HepG2 (cell line): ENCODE results near the gene DOLK. TPM values are rescaled to one million over a fixed set of nuclear protein-coding genes. Genes with fewer than 3 reads are reported as not detected.

ENCODE experiments used
- FOXA3 ChIP-seq: IDR thresholded peaks from 2 replicates; pipeline ENCODE4 v1.6.1; 2016; ENCODE audit warnings: missing genetic modification reagents, missing compliant biosample characterization
- HNF1A ChIP-seq, 2 experiments: sonication (generic) in 1 of 2; formaldehyde crosslinking in 1 of 2; IDR thresholded peaks; 2 replicates each; pipeline versions ENCODE4 v1.4.0 to v1.6.1; 2016 to 2020; ENCODE audit warnings: borderline replicate concordance in 1 of 2, low read depth in 1 of 2, mild to moderate bottlenecking in 1 of 2, missing genetic modification reagents in 1 of 2
- RERE ChIP-seq: IDR thresholded peaks from 2 replicates; pipeline ENCODE4 v1.6.1; 2016; ENCODE audit warnings: low read depth, missing genetic modification reagents, missing compliant biosample characterization
- ZNF678 ChIP-seq: sonication (generic); formaldehyde crosslinking; IDR thresholded peaks from 2 replicates; pipeline ENCODE4 v1.4.0; 2020; ENCODE audit warnings: mild to moderate bottlenecking, missing genetic modification reagents
- ZNF766 ChIP-seq: sonication (generic); formaldehyde crosslinking; IDR thresholded peaks from 2 replicates; pipeline ENCODE4 v1.5.0; 2020; ENCODE audit warnings: missing genetic modification reagents, borderline replicate concordance
- polyA plus RNA-seq, 8 experiments: library from polyadenylated mRNA; depleted of rRNA in 3 of 8; stranded (reverse) in 7 of 8; unstranded in 1 of 8; fragments of >200 nt; fragmentation: Illumina TruSeq in 4 of 8; extraction: Trizol in 4 of 8; gene quantifications; 2 replicates each; pipeline versions ENCODE4 v1.2.1 to v1.2.3, GENCODE V29; 2011 to 2016; ENCODE audit warnings: low read depth in 4 of 8, missing spikeins in 1 of 8, mixed read lengths in 1 of 8; ENCODE audit not compliant: insufficient read depth in 1 of 8
- total RNA-seq, 5 experiments: library from RNA; depleted of rRNA; stranded (reverse); fragments of >200 nt; fragmentation: Illumina TruSeq; extraction: Trizol; gene quantifications; 2 replicates each; pipeline ENCODE4 v1.2.3, GENCODE V29; 2016; ENCODE audit warnings: low read depth in 1 of 5
- TF ChIP-seq, protein P1 (sequence below): sonication (generic); formaldehyde crosslinking; IDR thresholded peaks from 2 replicates; pipeline ENCODE4 v1.4.0; 2020; ENCODE audit warnings: mild to moderate bottlenecking, missing genetic modification reagents, borderline replicate concordance
- TF ChIP-seq, protein P2 (sequence below): sonication (generic); formaldehyde crosslinking; IDR thresholded peaks from 2 replicates; pipeline ENCODE4 v1.4.0; 2020; ENCODE audit warnings: missing genetic modification reagents, borderline replicate concordance

Gene DOLK
- total and polyA plus RNA-seq, 2 of the 13 experiments (the other 11 are each of a cell fraction or from before 2014, with no cell fraction given) = 15.4 to 18.7 TPM

DNA sequence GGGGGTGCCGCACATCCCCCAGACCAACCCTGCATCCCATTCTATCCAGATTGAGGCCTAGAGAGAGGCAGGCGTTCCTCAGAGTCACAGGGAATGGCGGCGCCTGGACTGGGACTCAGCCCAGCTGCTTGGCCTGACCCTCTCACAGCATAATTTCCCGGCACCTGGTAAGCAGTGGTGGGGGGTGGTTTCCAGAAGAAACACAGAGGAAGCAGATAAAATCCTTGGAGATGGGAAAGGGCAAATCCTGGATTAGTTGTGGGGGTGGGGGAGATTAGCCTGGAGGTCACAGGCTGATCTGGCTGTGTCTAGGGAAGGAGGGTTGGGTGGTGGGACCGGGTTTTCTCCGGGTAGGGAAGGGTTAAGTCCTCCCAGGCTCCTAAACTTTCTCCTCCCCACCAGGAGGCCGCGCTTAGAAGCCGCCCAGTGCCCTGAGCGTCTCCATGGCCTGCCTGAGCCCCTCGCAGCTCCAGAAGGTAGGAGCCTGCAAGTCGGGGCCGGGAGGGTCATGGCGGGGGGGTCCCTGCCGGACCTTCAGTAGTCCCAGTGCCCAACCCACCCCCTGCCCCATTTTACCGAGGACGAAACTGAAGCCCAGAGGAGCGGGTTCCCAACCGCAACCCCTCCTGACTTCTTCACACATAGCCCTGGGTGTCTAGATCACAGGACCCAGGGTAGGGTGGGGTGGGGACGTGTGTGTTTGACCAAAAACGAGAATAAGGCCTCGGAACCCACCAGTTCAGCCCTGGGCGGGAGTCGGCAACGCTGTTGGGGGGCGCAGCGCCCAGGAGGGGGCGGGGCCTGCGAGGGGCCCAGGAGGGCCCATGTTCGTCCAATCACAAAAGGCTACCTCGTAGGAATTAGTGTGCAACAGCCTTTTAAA lies 25.3 kb downstream of the DOLK start (continued):
- TF ChIP-seq, protein P1, sequence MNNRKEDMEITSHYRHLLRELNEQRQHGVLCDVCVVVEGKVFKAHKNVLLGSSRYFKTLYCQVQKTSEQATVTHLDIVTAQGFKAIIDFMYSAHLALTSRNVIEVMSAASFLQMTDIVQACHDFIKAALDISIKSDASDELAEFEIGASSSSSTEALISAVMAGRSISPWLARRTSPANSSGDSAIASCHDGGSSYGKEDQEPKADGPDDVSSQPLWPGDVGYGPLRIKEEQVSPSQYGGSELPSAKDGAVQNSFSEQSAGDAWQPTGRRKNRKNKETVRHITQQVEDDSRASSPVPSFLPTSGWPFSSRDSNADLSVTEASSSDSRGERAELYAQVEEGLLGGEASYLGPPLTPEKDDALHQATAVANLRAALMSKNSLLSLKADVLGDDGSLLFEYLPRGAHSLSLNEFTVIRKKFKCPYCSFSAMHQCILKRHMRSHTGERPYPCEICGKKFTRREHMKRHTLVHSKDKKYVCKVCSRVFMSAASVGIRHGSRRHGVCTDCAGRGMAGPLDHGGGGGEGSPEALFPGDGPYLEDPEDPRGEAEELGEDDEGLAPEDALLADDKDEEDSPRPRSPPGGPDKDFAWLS = no peak
- TF ChIP-seq, protein P2, sequence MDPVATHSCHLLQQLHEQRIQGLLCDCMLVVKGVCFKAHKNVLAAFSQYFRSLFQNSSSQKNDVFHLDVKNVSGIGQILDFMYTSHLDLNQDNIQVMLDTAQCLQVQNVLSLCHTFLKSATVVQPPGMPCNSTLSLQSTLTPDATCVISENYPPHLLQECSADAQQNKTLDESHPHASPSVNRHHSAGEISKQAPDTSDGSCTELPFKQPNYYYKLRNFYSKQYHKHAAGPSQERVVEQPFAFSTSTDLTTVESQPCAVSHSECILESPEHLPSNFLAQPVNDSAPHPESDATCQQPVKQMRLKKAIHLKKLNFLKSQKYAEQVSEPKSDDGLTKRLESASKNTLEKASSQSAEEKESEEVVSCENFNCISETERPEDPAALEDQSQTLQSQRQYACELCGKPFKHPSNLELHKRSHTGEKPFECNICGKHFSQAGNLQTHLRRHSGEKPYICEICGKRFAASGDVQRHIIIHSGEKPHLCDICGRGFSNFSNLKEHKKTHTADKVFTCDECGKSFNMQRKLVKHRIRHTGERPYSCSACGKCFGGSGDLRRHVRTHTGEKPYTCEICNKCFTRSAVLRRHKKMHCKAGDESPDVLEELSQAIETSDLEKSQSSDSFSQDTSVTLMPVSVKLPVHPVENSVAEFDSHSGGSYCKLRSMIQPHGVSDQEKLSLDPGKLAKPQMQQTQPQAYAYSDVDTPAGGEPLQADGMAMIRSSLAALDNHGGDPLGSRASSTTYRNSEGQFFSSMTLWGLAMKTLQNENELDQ (CRISPR knock-in tag) = no peak
- no peak for TF ChIP-seq ZNF678 (CRISPR knock-in tag)
- no peak for TF ChIP-seq RERE (CRISPR knock-in tag)
- TF ChIP-seq FOXA3 = no peak; the same call in 1 of the 2 replicates
- TF ChIP-seq HNF1A (IDR thresholded peaks at IDR 0.05; ENCODE audit: low read depth) = no peak
- TF ChIP-seq HNF1A (CRISPR knock-in tag; IDR thresholded peaks at IDR 0.05; ENCODE audit: borderline replicate concordance) = 0 out of 2 replicates have a peak, but pooled peaks have one; percentile 15
- TF ChIP-seq ZNF766 (CRISPR knock-in tag) = no peak
